ENCODE measurements around the gene ELOB.

ELOB gene

DNA sequence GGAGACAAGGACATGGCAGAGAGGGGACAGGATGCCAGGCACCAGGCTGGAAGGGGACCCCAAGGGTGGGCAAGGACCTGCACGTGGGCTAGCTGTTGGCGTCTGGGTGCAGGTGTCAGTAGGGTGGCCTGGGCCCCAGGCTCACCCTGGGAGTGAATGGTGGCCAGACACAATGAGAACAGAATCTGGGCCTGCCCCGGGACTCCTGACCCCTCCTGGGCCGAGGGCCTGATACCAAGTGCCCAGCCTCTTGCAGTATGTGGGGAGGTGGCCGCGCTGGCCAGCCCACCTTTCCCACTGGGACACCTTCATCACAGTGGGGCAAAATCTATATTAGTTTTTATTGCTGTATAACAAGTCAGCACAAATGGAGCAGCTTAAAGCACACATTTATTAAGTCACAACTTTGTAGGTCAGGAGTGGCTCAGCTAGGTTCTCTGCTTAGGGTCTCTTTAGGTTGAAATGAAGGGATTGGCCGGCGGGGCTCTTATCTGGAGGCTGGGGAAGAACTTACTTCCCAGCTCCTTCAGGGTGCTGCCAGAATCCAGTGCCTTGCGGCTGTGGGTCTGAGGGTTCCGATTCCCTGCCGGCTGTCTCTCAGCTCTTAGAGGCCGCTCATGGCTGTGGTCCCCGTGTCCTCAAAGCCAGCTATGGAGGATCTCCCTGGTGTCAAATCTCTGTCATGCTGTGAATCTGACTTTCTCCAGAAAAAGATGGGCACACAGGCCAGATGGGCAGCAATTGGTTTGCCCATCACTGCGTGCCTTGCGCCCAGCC lies 6.7 kb upstream of the ELOB start:
- no peak for DNase-seq (ENCODE audit: low read depth)

DNA sequence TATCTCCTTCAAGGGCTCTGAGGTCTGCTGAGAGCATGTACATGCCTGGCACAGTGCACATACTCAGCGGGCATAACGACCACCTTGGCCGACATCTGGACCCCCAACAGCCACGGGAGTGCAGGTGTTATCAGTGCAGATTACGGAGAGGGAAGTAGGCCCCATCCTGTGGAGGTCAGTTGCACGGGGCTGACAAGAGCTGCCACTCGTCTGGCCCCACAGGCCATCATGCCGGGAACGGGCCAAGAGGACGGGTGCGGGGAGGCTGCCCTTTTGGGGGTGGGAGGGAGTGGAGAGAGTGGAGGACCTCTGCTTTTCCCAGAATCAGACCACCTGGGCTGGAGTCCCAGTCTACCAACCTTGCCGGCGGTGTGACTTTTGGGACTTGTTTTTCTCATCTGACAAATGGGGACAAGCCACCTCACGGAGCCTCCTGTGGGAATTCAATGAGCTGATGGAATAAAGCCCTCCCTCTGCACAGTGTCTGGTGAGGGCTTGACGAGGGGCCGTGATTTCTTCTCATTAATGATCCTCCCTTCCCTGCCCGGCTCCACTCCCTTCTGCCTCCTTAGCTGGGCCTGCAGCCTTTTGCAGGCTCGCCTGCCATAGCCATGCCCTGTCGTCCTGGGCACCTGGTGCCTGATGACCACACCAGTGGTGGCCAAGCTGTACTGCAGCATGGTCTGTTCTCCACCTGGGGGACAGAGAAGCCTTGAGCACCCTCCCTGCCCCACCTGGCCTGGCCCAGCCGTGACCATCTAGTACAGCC lies 5.7 kb upstream of the ELOB start:
- no peak for DNase-seq (ENCODE audit: low read depth)

- DNase-seq (ENCODE audit: low read depth): no peak
These were observed 3.2 kb upstream of the ELOB start for GRCh38 chr16:2779978-2780898.

DNA sequence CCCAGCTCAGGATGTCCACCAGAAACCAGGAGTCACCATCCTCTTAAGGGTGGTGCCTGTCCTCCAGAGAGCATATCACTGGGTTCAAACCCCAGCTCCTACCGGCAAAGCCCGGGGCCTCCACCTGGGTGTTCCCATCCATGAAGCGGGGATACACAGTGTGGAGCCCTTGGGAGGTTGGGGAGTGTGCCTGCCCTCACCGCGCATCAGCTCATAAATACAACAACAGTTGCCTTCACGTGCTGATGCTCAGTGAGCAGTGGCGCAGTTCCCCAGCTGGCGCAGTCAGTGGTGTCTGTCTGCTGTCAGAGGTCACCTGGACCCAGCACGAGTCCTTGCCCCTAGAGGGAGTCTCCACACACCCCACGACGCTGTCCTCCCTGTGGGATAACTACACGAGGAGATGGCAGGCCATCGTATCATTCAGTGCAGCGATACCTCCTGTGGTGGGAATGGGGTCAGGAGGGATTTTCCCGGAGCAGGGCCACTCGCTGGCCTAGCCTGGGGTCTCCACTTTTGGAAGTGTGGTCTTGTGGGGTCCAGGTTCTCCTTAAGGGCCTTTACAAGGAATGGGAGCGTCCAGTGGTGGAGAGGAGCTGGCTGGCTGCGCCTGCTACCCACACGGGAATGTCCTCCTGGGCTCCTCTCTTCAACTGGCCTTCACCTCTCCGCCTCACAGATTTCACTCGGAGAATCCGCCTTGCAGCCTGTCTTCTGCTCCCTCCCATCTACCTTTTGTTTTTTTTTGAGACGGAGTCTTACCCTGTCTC lies 2.3 kb upstream of the ELOB start:
- DNase-seq (ENCODE audit: low read depth): no peak

DNA sequence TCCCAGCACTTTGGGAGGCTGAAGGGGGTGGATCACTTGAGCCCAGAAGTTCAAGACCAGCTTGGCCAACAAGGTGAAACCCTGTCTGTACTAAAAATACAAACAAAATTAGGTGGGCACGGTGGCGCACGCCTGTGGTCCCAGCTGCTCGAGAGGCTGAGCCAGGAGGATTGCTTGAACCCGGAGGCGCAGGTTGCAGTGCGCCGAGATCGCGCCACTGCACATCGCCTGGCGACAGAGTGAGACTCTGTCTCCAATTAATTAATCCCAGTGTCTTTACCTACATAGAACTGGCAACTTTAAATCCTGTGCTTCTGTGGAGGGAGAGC lies 1.5 kb upstream of the ELOB start:
- no peak for DNase-seq (ENCODE audit: low read depth)

DNA sequence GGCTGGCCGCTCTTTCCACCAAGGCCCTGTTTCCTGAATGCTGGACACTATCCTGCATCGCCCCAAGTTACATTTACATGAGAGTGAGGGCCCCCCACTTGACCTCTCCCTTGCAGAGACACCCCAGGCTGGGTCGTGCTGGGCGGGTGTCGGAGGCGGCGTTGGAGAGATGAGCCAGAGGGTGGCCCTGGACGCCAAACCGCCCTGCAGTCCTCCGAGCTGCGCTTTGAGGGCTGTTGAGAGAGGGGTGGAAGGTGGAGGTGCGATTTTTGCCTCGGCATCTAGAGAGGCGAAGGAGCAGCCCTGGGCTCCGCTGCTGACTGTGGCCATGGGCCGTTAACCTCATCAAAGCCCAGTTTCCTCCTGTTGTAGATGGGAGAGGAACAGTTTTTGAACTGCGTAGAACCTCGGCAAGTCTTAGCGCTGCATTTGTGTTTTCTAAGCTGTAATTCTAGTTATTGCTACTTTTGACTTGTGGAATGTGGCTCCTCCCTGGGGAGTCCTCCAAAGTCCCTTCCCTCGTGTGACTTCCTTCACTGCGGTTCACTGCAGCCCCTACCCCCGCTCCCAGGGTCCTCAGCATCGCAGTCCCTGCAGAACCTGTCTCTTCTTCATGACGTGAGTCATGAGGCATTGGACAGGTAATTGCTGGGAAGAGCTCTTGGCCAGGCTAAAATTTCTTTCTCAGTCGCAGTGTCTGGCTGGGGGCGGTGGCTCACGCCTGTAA lies 986 bp upstream of the ELOB start:
- DNase-seq (ENCODE audit: low read depth): no peak

- no peak for DNase-seq (ENCODE audit: low read depth)
These were observed 460 bp downstream of the ELOB start for GRCh38 chr16:2776500-2777139.

DNA sequence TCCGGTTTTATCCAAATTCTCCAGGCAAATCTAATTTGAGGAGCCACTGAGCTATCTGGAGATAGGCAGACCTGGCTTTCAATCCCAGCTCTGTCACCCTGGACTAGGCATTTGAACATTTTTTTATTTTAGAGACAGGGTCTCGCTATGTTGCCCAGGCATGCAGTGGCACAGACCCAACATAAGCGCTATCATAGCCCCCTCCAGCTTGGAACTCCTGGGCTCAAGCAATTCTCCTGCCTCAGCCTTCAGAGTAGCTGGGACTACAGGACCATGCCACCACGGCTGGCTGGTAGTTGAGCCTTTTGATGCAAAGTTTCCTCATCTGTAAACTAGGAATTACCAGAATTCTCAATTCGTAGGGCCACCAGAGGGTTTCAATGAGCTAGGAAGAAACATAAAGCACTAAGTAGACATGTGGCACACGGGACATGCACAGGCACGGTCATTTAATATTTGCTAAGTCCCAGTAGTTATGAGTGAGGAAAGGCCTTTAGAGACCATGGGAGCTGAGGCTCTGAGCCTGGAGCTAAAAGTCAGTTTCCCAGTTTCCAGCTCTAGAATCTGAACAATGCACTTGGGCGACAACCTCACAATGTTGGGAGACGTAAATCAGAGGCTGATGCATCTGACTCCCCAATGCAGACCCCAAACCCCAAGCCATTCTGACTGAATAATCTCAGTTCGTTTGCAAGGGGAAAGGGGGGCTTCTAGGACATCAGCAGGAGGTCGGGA lies 1.1 kb downstream of the ELOB start:
- no peak for DNase-seq (ENCODE audit: low read depth)

GRCh38 chr16:2775131-2775716 lies 1.9 kb downstream of the ELOB start:
- DNase-seq (ENCODE audit: low read depth): no peak

DNA sequence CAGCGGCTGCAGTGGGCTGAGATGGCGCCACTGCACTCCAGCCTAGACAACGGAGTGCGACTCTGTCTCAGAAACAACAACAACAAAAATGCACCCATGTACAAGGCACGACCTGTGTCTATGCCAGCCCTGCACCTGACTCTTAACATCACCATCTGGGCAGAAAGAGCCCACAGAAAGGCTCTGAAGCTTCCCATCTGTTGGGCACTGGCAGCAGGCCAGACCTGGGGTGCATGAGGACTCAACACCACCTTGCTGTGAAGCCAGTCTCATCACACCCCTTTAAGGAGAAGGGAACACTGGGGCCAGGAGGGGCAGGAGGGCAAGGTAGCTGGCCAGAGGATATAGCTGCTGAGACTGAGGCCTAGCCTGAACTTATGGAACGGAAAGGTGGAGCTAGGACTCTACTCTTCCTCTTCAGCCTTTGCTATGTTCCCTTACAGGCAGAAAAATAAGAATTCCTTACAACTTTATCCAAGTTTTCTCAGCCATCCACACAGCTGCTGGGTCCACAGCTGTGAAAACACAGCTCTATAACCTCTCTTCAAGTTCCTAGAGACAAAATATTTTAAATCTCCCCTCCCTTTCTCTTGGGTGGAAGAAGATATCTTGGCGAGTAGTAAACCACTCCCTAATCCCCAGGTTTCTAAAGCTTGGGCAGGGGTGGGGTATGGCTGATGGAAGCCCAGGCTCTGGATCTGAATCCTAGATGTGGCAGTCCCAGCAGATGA lies 2.8 kb downstream of the ELOB start:
- no peak for DNase-seq (ENCODE audit: low read depth)

DNA sequence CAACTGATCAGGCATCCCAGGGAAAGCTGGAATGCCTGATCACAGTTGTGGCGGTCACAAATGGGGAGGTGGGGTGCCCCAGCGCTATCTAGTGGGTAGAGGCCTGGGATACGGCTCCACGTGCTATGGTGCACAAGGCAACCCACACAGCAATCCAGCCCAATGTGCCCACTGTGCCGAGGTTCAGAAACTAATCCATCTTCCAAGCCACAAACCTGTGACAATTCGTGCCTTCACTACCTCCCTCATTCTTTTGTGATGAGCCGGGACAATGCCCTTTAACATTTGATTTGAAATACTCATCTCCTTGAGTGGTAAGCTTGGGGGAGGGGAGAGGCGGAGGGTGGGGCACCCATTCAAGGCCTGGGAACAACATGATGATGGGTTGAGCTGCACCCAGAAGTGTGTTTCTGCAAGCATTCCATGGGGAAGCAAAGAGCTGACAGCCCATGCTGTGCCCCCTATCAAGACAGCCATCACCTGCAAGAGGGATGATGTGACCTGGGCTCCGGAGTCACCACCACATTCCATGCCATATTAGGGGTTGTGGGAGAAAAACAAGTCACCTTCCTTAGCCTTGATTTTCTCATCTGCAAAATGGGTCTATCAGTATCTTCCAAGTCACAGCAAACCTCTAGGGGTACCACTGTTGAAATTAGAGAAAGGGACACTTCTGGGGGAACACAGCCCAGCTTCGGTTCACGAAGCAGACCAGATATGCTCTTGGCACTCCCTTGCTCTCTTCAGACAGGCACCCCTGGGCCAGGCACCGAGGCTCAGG lies 3.7 kb downstream of the ELOB start:
- no peak for DNase-seq (ENCODE audit: low read depth)

DNA sequence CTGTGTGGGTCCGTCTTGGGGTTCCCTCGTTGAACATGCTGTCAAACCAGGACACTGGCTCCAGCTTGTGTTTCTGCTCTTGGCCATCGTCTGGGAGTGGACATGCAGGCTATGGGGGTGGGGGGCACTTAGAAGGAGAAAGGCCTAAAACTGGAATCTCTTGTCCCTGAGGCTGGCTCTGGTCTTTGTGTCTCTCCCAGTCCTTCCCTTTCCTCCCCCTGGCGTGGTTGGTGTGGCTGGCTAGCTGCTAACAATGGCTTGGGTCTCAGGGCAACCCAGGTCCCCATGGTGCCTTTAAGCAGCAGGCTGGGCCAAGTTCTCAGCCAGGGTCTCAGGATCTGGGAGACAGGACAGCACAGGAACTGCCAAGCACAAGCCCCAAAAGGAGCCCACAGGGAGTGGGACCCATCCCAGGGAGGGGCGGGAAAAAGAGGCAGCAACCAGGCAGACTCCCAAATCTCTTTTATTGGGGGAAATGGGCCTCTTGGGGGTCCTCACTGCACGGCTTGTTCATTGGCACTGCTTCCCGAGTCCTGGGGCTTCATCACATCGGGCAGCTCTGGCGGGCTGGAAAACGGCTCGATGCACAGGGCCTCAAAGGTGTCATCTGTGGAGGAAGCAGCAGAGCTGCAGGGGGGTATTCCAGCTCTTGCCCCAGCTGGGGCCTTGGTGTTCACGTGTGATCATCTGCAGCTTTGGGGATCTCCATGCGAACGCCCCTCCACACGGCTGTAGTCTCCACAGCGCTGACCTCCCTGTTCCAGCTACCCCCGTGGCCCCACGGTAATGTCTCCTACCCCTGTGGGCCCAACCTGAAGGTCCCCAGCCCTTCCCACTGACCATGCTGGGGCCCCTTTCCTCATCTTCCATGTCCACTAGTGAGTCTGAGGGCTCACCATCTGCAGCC lies 5.3 kb downstream of the ELOB start:
- DNase-seq (ENCODE audit: low read depth): no peak

DNA sequence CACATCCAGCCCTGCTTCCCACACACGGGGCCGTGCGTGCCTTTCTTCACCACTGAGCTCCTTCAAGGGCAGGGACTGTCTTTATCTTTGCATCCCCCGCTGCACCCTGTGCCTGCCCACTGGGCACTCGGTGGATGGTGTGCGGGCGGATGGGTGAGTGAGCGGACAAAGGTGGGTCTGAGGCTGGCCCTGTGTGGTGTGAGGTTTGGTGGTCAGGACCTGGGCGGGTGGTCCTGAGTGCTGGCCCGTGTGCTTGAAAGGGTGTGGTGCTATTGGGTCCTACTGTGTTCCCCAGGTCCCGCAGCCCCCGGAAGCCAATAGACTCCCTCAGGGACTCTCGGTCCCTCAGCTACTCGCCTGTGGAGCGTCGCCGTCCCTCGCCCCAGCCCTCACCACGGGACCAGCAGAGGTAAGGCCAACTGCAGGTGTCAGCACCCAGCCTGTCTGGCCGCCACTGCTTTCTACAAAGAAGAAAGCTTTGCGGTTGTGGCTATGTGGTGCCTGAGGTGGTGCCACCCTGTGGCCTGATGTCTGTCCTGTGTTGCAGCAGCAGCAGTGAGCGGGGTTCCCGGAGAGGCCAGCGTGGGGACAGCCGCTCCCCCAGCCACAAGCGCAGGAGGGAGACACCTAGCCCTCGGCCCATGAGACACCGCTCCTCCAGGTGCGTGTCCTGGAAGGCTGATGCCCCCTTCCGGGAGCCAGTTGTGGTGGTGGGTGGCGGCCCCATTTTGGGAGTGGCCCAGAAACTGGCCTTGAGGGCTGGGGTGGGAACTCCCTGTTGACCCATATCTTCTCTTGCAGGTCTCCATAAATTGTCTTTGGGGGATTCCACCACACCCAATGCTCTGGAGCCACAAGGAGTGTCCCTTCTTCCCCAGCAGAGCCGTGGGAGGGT lies 6.8 kb downstream of the ELOB start:
- no peak for DNase-seq (ENCODE audit: low read depth)

DNA sequence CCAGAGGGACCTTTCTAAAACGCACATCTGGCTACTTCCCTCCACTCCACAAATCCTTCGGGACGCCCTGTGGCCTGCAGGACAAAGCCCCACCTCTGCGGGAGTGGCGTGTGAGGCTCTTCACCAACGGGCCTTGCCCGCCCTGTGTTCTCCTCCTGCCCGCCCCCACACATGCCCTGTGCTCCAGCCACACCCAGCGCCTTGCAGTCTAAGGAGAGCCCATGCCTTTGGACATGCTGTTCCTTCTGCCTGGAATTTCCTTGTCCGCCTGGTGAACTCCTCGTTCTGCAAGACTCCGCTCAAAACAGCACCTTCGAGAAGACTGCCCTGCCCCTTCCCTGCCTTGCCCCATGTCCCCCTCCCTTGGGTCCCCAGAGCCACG lies 7.4 kb downstream of the ELOB start:
- no peak for DNase-seq (ENCODE audit: low read depth)

GRCh38 chr16:2769100-2769529 lies 8.0 kb downstream of the ELOB start:
- DNase-seq (ENCODE audit: low read depth): no peak

Data from stromal cell of bone marrow (primary cell).